Activated CD4-positive, CD25-positive, alpha-beta regulatory T cell (primary cell): ENCODE data around the gene STRIP2.
"Not testable (repeated sequence)": the region's sequence is repeated elsewhere in the genome, so short reads cannot be mapped to it uniquely, and the experiment has no call there.

Source experiments
- DNase-seq, 4 experiments: peaks; one replicate each; lab custom pipeline; 2025; lab: John Stamatoyannopoulos, UW

Gene STRIP2, protein sequence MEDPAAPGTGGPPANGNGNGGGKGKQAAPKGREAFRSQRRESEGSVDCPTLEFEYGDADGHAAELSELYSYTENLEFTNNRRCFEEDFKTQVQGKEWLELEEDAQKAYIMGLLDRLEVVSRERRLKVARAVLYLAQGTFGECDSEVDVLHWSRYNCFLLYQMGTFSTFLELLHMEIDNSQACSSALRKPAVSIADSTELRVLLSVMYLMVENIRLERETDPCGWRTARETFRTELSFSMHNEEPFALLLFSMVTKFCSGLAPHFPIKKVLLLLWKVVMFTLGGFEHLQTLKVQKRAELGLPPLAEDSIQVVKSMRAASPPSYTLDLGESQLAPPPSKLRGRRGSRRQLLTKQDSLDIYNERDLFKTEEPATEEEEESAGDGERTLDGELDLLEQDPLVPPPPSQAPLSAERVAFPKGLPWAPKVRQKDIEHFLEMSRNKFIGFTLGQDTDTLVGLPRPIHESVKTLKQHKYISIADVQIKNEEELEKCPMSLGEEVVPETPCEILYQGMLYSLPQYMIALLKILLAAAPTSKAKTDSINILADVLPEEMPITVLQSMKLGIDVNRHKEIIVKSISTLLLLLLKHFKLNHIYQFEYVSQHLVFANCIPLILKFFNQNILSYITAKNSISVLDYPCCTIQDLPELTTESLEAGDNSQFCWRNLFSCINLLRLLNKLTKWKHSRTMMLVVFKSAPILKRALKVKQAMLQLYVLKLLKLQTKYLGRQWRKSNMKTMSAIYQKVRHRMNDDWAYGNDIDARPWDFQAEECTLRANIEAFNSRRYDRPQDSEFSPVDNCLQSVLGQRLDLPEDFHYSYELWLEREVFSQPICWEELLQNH

DNA sequence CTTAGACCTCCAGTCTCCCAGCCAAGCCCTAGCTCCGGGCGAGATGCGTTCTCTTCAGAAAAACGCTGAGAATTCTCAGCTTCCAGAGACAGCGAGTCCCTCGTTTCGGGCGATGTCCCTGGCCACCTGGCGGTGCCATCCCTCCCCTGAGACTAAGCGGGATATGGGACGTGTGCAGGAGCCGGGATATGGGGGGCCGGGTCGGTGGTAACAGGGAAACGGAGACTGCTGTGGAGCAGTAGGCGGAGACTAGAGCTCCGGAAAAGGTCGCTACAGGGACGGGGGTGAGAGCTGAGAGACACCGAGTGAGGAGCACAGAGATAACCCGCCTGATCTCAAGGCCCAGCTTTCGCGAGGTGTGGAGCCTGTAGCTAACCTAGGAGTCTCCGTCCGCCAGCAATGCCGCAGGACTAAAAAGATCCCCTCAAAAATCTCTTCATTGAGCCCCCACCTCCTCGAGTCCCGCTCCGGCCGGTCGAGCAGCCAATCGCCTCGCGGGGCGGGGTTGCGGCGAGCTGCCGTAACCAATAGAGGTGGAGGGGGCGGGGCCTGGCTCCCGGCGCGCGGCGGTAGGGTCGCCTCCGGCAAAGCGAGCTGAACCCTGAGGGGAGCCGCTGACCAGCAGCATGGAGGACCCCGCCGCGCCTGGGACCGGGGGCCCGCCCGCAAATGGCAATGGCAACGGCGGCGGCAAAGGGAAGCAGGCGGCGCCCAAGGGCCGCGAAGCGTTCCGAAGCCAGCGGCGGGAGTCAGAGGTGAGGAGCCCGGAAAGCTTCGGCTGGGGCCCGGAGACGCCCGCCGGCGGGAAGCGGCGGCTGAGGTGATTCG is at the start of gene STRIP2:
TSS of gene STRIP2 (plus strand) at position 586 of the 828 bp plus-strand sequence. CDS start at position 627, 41 bp downstream.
- DNase-seq: peak; percentile 76 to 84 (median 82)

DNA sequence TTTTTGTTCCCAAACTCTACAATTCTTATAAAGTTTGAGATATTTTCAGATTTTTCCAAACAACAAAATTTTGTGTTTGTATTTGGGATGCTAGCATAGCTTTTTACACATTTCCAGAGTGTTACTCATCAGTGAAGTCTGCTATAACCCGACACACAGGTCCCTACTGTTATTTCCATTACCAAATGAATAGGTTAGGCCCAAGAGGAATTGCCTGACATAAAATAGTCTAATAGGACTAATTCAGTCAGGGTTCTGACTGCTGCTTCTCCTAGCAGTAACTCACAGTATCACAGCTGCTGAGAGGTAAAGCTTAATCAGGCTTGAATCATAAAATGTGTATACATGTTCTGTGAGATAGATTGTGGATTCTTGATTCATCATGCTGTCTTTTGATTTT is 49.1 kb upstream of the STRIP2 start:
- DNase-seq: no peak

DNA sequence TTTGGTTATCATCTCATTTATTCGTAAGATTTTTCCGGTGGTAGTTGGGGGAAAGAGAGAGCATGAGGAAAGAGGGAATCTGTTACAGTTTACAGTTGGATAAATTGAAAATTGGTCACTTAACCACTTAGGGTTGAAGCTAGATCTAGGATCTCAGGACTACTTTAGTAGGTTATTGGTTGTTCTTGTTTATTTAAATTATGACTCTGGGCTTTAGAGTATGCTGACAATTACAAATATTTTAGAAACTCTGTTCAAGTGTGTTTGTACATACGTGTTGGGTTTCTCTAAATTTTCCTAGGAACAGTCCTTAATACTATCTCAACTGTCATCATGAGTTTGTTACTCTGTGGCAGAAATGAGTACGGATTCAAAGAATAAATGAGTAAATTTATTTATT is 48.6 kb upstream of the STRIP2 start:
- no peak for DNase-seq

DNA sequence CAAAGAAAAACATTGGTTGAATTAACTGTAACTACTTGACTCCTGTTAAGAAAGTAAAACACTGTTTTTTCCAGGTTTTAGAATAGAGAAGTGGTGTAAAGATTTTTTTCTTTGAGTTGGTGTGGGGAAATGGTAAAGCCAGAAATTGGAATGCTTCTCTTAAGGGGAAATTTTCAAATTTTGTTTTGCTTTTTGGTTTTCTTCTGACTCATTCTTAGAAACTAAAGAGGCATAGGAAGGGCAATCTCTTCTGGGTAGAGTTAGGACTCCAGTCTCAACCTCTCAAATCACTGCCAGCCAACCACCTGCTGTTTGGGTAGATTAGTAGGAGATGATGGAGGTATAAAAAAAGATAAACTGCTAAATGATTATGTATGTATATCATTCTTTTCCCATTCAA is 47.7 kb upstream of the STRIP2 start:
- no peak for DNase-seq

DNA sequence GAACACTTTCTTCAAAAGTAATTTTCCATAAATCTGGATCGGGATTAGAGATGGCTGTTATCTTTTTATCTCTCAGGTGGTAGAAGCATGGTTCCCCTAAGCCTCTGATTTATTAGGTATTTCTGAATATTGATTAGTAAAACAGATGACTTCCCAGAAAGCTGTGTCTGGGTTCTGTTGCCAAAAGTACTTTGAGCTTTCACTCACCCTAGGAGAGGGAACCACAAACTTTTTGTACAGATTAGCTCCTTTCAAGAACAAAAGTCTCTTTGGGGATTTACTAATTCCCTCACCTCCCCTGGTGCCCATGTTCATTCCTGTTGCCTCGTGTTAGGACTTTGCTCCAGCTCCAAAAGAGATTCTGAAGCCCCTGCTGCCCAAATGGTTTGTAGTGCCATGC is 46.7 kb upstream of the STRIP2 start:
- no peak for DNase-seq

DNA sequence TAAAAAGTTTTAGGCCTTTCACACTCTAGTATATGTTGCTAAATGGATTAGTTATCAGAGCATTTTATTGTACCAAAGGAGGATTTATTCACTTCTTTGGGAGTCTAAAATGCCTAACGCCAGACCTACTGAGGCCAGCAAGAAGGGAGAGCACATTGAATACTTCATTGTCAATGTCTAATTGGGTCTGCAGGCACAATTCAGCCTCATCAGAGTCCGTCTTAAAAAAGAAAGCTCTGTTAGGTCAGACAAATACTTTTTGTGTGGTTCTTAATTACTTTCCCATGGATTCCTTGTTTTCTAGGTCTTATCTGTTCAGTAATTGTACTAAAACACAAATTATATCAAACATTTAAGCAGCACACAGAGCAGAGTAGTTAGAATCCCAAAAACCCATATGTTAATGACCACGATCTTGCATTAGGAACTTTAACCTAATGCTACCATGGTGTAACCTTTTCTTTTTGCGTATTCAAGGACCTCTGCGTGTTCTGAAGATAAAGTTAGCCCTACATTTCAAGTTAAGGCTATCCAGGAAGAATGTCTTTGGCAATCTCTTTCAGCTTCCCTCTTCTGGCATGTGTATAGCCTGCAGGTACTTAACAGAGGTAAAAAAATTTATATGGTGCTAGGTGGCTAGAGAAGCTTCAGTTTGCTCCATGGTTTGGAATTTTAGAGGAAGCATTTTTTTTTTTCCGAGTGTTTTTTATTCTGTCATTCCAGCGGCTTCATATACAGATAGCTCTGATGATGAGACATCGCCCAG is 45.7 kb upstream of the STRIP2 start:
- DNase-seq: no peak

DNA sequence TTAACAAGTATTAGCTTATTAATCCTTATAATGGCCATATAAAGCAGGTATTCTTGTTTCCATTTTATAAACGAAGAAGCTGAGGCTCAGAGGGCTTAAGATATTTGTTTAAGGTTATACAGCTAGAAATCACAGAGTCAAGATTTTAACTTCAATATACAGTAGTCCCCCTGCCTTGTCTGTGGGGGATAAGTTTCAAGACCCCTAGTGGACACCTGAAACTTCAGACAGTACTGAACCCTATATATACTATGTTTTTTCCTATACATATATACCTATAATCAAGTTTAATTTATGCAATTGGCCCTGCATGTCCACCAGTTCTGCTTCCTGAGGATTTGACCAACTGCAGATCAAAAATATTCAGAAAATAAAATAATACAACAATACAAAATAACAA is 44.4 kb upstream of the STRIP2 start:
- DNase-seq: no peak

DNA sequence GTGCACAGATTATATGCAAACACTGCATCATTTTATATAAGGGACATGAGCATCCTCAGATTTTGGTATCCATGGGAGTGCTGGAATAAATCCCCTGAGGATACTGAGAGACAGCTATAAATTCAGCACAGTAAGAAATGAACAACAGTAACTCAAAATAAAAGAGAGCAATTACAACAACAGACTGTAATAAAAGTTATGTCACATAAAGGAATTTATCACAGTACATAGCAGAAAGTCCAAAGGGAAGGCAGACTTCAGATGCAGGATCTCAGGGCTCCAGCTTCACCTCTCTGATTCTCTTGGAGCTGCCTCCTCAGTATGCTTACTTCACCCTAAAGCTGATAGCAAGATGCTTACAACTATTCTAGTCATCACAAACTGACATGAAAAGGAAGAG is 43.9 kb upstream of the STRIP2 start:
- DNase-seq: no peak

DNA sequence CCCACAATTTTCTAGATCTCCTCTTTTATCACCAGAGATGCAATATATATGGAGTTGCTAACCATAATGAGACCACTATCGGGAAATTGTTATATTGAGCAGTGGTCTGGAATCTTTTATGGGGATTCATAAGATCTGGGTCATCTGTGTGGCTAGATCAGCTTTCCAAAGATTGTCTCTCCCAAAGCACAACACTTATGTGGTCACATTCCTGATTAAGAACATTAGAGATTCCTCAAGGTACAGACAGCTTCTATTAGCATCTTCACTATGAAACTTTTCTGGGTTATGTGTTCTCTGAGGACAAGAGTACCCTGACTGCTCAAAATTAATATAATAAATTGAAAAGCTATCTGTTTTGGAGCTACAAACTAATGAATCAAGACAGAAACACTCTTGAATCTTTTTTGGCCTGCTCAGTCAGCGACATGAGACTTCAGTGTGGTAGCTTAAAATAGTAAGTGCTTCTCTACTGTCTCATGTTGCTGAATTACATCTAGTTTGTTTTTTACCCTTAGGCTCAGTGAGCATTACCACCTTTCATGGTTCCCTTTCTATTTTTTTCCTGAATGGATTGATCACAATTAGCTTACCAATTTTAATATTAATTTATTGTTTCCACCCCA is 42.6 kb upstream of the STRIP2 start:
- no peak for DNase-seq

DNA sequence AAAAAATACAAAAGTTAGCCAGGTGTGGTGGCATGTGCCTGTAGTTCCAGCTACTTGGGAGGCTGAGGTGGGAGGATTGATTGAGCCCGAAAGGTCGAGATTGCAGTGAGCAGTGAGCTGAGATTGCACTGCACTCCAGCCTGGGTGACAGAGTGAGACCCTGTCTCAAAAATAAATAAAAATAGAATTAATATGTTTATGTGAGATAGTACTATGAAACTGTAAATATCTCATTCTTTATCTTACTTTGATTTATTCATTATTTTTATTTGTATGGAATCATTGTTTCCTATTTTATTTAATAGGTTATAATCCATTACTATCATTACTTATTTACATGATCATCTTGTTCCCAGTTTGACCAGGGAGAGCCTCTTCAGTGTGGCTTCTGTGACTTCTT is 41.0 kb upstream of the STRIP2 start:
- DNase-seq: no peak

DNA sequence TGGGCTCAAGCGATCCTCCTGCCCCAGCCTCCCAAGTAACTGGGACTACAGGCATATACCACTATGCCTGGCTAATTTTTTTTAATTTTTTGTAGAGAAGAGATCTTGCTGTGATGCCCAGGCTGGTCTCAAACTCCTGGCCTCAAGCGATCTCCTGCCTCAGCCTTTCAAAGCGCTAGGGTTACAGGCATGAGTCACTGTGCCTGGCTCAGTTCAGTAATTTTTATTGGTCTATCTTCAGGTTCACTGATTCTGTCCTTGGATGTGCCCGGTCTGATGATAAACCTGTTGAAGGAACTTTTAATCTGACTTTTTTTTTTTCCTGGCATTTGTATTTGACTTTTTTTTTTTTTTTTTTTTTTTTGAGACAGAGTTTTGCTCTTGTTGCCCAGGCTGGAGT is 40.1 kb upstream of the STRIP2 start:
- DNase-seq: no peak

DNA sequence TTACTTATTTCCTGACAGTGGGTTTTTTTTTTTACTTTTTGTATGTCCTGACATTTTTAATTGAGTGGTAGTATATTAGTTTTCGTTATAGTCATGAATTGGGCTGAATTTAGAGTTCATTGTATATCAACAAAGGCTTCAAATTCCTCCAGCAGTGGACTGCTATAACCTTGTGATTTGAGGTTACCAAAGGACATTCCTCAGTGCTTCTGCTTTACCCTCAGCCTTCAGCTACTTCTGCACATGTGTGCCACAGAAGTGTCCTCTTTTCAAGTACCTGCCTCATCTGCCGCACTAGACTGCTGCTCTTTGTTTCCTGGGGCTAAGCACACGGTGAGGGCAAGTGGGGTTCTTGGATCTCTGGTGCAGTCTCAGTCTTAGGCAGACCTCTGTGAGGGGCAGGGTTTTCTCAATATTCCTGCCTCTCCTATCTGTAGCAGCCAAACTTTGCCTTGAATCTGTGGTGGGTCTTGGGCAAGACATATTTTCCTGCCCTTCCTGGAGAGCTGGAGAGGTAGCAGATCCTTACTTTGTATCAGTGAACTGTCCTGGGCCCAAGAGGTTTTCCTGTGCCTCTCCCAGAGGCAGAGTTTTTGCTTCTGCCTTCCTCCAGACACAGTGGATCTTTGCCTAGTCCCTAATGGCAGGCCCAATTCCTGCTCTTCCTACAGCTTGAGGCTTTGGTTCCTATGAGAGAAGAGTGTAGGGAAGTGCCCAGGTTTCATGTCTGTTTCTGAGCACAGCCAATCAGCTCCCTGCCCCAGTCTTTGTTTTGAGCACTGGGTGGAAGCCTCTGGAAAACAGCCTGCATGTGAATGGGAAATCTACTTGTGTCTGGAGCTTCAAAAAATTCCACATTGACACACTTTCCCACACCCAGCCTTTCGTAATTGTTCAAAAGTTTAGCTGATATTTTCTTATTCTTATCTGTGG is 39.0 kb upstream of the STRIP2 start:
- no peak for DNase-seq

DNA sequence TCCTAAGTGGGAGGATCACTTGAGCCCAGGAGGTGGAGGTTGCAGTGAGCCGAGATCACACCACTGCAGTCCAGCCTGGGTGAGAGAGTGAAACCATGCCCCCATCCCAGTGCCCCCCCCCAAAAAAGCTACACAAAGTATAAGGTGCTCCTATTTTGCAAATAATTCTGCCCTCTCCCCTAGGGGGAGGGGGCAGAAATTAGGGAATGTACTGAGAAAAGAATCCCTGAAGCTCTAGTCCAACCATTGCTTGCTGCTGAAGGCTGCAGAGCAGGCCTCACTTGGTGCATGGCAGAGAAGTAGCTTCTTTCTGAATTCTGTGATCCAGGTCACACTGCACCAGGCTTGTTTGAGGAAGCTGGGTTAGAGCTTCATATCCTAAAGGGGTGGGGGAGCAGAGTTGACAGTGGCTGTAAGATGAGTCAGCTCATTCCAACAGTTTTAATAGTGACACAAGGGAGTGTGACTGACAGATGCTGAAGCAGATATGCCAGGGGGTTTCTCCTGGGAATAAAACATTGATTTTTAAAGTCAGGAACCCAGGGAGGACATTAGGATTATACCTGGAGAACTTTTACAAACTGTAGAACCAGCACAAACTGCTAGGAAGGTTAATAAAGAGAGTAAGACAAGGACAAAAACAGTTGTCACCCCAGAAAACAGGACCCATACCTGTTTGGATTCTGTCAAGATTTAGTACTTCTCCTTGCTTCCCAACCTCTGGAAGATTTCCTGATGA is 32.8 kb upstream of the STRIP2 start:
- no peak for DNase-seq

DNA sequence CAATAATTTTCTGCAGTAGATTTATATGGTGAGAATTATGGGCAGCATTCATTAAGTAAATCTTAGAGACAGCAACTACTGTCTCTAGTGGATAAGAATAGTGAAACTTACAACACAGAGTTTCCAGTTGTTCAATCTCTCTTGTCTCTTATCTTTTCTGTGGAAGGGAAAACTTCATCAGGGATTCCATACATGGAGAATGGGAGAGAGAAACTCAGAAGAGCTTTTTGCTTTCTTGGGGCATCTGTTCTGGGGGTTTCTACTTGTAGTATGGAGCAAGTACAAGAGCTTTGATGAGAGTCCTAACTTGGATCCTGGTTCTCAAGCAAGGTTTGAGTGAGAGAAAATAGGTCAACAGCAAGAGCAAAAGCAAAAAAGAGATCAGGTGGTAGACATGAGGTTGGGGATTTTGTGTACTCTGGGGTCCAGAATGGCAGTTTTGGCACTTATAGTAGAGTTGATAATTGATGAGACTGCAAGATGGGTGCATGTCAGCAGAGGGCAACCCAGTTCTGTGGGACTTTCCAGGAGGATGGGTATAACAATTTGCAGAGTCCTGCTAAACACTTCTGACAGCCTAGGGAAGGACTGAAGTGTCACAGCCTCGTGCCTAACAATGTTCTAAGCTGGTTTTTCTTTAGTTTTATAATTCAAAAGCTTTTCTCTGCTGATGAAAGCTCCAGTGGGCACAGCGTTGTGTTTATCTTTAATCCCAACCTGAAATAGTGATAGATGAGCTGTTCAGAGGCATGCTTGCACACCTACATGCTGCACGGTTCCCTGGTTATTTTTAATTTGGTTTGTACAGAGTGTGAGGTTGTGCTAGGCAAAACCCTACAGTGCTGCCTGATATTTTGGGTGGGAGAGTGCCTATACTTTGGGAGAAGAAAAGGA is 32.0 kb upstream of the STRIP2 start:
- no peak for DNase-seq

DNA sequence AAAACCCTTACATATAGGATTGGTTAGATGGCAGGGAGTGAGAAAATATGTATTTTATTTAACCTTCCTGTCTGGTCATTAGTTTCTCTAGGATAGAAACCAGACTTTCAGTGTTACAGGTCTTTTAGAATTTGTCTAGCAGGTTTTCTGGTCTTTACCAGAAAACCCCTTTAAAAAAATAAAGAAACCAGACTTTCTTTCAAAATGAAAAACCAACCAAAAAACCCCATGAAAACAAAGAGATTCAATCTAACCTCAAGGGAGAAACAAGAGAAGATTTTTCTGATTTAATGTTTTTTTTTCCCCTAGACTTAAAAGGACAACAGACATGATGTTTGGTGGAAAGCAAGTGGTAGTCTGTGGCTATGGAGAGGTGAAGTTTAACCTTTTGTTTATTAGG is 28.7 kb upstream of the STRIP2 start:
- DNase-seq: no peak

DNA sequence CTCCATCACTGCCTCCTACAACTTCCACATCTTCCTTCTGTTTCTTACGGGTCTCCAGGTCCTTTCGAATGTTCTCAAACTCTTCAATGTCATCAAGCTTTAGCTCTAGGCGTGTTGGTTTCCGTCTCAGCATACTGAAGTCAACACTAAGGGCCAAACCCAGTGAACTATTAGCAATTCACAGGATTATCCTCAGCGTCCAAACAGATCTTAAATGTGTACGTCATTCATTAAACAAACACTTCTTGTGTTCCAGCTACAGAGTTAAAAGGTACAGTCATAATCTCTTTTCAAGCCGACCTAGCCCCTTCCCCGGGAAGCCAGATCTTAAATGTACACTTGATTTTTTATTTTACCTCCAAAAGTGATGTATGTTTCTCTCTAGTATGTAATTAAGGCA is 24.0 kb upstream of the STRIP2 start:
- DNase-seq: not testable (repeated sequence)

DNA sequence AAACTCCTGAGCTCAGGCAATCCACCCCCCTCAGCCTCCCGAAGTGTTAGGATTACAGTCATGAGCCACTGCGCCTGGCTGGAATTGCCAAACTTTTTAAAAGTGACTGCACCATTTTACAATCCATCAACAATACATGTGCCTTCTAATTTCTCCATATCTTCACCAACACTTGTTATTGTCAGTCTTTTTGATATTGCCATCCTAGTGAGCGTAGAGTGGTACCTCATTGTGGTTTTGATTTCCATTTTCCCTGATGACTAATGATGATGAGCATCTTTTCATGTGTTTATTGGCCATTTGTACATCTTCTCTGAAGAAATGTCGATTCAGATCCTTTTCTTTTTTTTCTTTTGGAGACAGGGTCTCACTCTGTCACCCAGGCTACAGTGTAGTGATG is 21.7 kb upstream of the STRIP2 start:
- DNase-seq: no peak

DNA sequence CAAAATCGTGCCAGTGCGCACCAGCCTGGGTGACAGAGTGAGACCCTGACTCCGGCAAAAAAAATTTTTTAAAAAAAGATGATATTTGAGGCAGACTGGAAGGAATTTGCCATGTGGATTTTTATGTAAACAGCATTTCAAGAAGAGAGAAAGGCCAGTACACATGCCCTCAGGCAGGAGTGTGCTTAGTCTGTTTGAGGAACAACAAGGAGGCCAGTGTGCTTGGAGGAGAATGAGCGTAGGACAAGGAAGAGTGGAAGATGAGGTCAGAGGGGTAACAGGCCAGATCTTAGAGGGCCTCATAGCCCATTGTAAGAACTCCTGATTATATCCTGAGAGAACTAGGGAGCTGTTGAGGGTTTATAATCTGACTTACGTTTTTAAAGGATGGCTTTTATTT is 17.2 kb upstream of the STRIP2 start:
- no peak for DNase-seq
